ENCODE results near the gene AQP2. TPM values are rescaled to one million over a fixed set of nuclear protein-coding genes. Genes with fewer than 3 reads are reported as not detected.

Gene AQP2
- polyA plus RNA-seq, 1 of the 3 experiments (the other 2 are of a cell fraction), result not detected

GRCh38 chr12:49960474-49961110, 10.1 kb downstream of the AQP2 start:
- no peaks in the 10 kb centered on the region for H4K20me1 ChIP-seq (ENCODE audit: insufficient read depth)
- H3K4me2 ChIP-seq, result peak overlapping the region; percentile 62; the same call in 1 of the 2 replicates
- TF ChIP-seq CHD2 (IDR thresholded peaks at IDR 0.05; ENCODE audit: low read length, partially characterized antibody), result no peak
- 97% methylated on average over 12 of the region's 13 CpGs for WGBS (ENCODE audit: low lambda C conversion rate)
- H2AFZ ChIP-seq (ENCODE audit: low read depth), result no peak overlapping the region
- no peak overlapping the region for H3K4me3 ChIP-seq (ENCODE audit: low read depth in 2 of 2, low read length in 1 of 2)
- no peaks in the 10 kb centered on the region for H3K9me3 ChIP-seq
- no peaks in the 10 kb centered on the region for H3K9me2 ChIP-seq
- H3K36me3 ChIP-seq (replicated peaks in 1 of 2; ENCODE audit: control insufficient read depth in 1 of 2, insufficient read depth in 2 of 2, low read length in 1 of 2), result no peaks in the 10 kb centered on the region
- no peak for DNase-seq
- peaks cover 3 to 19% of the 10 kb centered on the region in 2 experiments; a peak in 3 of 4 replicates for H3K4me1 ChIP-seq (ENCODE audit: control insufficient read depth in 1 of 2, insufficient read depth in 2 of 2, low read depth in 1 of 2, low read length in 1 of 2)
- H3K9ac ChIP-seq, result no peak overlapping the region; the same call in 1 of the 2 replicates
- no peak overlapping the region for H3K27ac ChIP-seq (ENCODE audit: low read depth in 2 of 2, low read length in 1 of 2)
- H3K27me3 ChIP-seq (ENCODE audit: insufficient read depth), result no peaks in the 10 kb centered on the region
- ChIA-PET POLR2A (no interaction called here), CTCF (interaction anchor here (1.1 to 20.3 kb wide), 8 partner anchors 10 to 215 kb away, joined by 3 to 1401 read pairs (median 6); partner anchors contain the start of genes AQP2, ASIC1 and COX14)
- H3F3A ChIP-seq (replicated peaks; ENCODE audit: insufficient read depth), result no peaks in the 10 kb centered on the region
- H3K79me2 ChIP-seq (ENCODE audit: insufficient read depth), result no peaks in the 10 kb centered on the region

GRCh38 chr12:49961111-49961922, 10.8 kb downstream of the AQP2 start, which contains the start of gene AQP5:
Gene AQP5 (plus strand): TSS chr12:49961872. CDS start chr12:49962018, 146 bp downstream.
- Histone ChIP-seq H3K9me2 (no peaks in the 10 kb centered on the region), H3K4me1 (ENCODE audit: control insufficient read depth in 1 of 2, insufficient read depth in 2 of 2, low read depth in 1 of 2, low read length in 1 of 2) (peaks cover 3 to 19% of the 10 kb centered on the region in 2 experiments; a peak in 3 of 4 replicates), H3K79me2 (ENCODE audit: insufficient read depth) (no peaks in the 10 kb centered on the region), H3K9ac (no peak within 1 kb of the TSS), H3K27me3 (ENCODE audit: insufficient read depth) (no peaks in the 10 kb centered on the region), H3K36me3 (replicated peaks in 1 of 2; ENCODE audit: control insufficient read depth in 1 of 2, insufficient read depth in 2 of 2, low read length in 1 of 2) (no peaks in the 10 kb centered on the region), H3K9me3 (no peaks in the 10 kb centered on the region), H3F3A (replicated peaks; ENCODE audit: insufficient read depth) (no peaks in the 10 kb centered on the region), H3K4me2 (peak within 1 kb of the TSS; percentile 63; the same call in 1 of the 2 replicates), H3K4me3 (ENCODE audit: low read depth in 2 of 2, low read length in 1 of 2) (no peak within 1 kb of the TSS; a peak in 1 of 4 replicates), H3K27ac (ENCODE audit: low read depth in 2 of 2, low read length in 1 of 2) (no peak within 1 kb of the TSS), H4K20me1 (ENCODE audit: insufficient read depth) (no peaks in the 10 kb centered on the region), H2AFZ (ENCODE audit: low read depth) (no peak within 1 kb of the TSS)
- ChIA-PET POLR2A (no interaction called here), CTCF (interaction anchor here (1.1 to 20.3 kb wide), 6 partner anchors 15 to 215 kb away, joined by 3 to 1401 read pairs (median 22); partner anchors contain the start of genes ASIC1 and COX14)
- 49% methylated on average over 33 of the region's 111 CpGs for WGBS (ENCODE audit: low lambda C conversion rate)
- DNase-seq, result peak; percentile 81
- TF ChIP-seq, protein P1, sequence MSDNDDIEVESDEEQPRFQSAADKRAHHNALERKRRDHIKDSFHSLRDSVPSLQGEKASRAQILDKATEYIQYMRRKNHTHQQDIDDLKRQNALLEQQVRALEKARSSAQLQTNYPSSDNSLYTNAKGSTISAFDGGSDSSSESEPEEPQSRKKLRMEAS (IDR thresholded peaks at IDR 0.05; ENCODE audit: low read depth), result no peak
- no peak for TF ChIP-seq RFX5 (IDR thresholded peaks at IDR 0.05; ENCODE audit: low read length)
- no peak for TF ChIP-seq GATA2 (CRISPR knock-in tag; IDR thresholded peaks at IDR 0.05)
- TF ChIP-seq ELF1 (IDR thresholded peaks at IDR 0.05), result no peak
- TF ChIP-seq EZH2phosphoT487 (IDR thresholded peaks at IDR 0.05; ENCODE audit: borderline replicate concordance, low read depth), result no peak
- TF ChIP-seq RAD21 (IDR thresholded peaks at IDR 0.05; ENCODE audit: low read length), result no peak
- no peak for TF ChIP-seq TEAD4 (IDR thresholded peaks at IDR 0.05; ENCODE audit: borderline replicate concordance, insufficient read depth)
- no peak for TF ChIP-seq JUND (IDR thresholded peaks at IDR 0.05)
- TF ChIP-seq MXI1 (IDR thresholded peaks at IDR 0.05; ENCODE audit: low read depth, low read length), result no peak
- no peak for TF ChIP-seq MEF2A (IDR thresholded peaks at IDR 0.05; ENCODE audit: borderline replicate concordance, low read depth)
- TF ChIP-seq CHD2 (IDR thresholded peaks at IDR 0.05; ENCODE audit: low read length, partially characterized antibody), result no peak
- TF ChIP-seq, protein P2, sequence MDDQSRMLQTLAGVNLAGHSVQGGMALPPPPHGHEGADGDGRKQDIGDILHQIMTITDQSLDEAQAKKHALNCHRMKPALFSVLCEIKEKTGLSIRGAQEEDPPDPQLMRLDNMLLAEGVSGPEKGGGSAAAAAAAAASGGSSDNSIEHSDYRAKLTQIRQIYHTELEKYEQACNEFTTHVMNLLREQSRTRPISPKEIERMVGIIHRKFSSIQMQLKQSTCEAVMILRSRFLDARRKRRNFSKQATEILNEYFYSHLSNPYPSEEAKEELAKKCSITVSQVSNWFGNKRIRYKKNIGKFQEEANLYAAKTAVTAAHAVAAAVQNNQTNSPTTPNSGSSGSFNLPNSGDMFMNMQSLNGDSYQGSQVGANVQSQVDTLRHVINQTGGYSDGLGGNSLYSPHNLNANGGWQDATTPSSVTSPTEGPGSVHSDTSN (IDR thresholded peaks at IDR 0.05), result no peak
- TF ChIP-seq POLR2AphosphoS5 (IDR thresholded peaks at IDR 0.05; ENCODE audit: low read depth, low read length), result no peak
- TF ChIP-seq YY1 (IDR thresholded peaks at IDR 0.05; ENCODE audit: low read depth), result no peak
- TF ChIP-seq GABPA (IDR thresholded peaks at IDR 0.05; ENCODE audit: low read depth), result no peak
- TF ChIP-seq RCOR1 (IDR thresholded peaks at IDR 0.05; ENCODE audit: low read length), result no peak

Measured in SK-N-SH (cell line).